ENCODE measurements around the gene SYNE3. TPM values are rescaled to one million over a fixed set of nuclear protein-coding genes. Genes with fewer than 3 reads are reported as not detected.
A peak's percentile ranks its signal among the peaks of the same experiment; 100 is the strongest.

The SYNE3 gene
- total and polyA plus RNA-seq, 3 donors from 2014 or later = 8.3 to 38.9 (median 37.6) TPM

DNA sequence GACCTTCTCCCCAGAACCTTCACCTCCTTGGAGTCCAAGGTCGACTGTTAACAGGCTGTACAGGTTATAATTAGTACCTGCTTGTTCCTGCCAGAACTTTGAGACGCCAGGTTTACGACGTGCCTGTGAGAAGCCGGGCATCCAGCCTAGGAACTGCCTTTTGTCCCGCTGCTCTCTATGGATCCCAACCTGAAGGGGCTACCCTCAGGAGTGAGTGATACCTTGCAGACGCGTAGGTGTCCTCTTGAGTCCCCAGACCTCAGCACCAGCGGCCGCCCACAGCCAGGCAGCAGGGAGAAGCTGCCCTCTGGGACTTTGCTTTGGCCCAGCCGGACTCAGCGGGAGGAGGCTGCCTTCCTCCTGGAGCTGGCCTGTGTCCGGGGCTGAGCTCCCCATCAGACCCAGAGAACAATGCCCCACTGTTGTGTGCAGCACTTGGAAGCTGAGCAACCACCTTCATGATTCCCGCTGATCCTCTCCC is 16.2 kb downstream of the SYNE3 start:
- H3K27ac ChIP-seq = peak overlapping the region; percentile 21 to 65

GRCh38 chr14:95499354-95499750 is 17.1 kb downstream of the SYNE3 start:
- peaks cover 58% of the 10 kb centered on the region for H3K4me1 ChIP-seq
- 29 to 46% methylated on average over 1 of the region's 1 CpG for WGBS, 2 donors
- peak overlapping the region; percentile 17 to 50 for H3K27ac ChIP-seq

More for the DNA sequence above, 16.2 kb downstream of the SYNE3 start:
- no peak for TF ChIP-seq POLR2A (IDR thresholded peaks at IDR 0.05)
- TF ChIP-seq, protein P1, sequence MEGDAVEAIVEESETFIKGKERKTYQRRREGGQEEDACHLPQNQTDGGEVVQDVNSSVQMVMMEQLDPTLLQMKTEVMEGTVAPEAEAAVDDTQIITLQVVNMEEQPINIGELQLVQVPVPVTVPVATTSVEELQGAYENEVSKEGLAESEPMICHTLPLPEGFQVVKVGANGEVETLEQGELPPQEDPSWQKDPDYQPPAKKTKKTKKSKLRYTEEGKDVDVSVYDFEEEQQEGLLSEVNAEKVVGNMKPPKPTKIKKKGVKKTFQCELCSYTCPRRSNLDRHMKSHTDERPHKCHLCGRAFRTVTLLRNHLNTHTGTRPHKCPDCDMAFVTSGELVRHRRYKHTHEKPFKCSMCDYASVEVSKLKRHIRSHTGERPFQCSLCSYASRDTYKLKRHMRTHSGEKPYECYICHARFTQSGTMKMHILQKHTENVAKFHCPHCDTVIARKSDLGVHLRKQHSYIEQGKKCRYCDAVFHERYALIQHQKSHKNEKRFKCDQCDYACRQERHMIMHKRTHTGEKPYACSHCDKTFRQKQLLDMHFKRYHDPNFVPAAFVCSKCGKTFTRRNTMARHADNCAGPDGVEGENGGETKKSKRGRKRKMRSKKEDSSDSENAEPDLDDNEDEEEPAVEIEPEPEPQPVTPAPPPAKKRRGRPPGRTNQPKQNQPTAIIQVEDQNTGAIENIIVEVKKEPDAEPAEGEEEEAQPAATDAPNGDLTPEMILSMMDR (IDR thresholded peaks at IDR 0.05) = no peak
- intact Hi-C loops (cut with DNase I; ENCODE audit: low total_unique reads) = no loop called here
- peak; percentile 69 for DNase-seq
- Histone ChIP-seq H3K4me3 (no peak overlapping the region), H3K27me3 (no peaks in the 10 kb centered on the region), H3K9me3 (no peaks in the 10 kb centered on the region), H3K4me1 (peaks cover 58% of the 10 kb centered on the region), H3K36me3 (ENCODE audit: low read depth, missing control alignments) (no peaks in the 10 kb centered on the region)
- WGBS, 2 donors = 49% methylated on average over 14 of the region's 14 CpGs; no CpG with 5 or more reads in 1 of the 2 donors

DNA sequence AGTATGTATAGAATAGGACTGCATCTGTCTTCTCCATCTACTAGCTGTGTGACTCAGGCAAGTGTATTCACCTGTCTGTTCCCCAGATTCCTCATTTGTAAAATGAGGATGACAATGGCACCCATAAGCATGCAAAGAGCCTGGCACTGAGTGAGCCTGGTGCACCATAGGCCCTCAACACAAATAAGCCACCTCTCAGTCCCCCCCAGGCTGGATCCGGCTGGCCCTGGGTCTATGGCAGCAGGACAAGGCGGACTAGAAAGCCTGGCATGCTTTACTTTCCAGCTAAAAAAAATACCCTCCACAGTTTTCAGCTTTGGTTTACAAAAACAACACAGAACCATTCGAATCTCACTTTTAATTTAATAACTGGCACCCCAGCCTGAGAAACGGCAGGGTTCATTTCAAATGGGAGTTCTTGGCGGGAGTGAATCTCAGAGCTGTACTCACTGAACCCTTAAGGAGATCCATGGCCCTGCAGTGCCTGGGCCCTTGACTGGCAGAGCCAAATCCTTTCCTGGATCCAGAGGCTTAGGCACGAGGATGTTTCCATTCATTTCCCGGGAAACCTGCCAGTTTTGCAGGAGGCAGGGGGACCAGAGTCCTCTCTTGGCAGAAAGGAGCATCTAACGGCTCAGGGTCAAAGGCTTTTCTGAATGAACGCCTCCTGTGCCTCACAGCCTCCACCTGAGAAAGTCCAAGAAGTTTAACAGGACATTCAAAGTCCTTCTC is 17.7 kb downstream of the SYNE3 start:
- Histone ChIP-seq H3K4me1 (peaks cover 58% of the 10 kb centered on the region), H3K4me3 (no peak overlapping the region), H3K27me3 (no peaks in the 10 kb centered on the region), H3K9me3 (no peaks in the 10 kb centered on the region), H3K27ac (peak overlapping the region; percentile 16 to 50), H3K36me3 (ENCODE audit: low read depth, missing control alignments) (no peaks in the 10 kb centered on the region)
- 45 to 51% methylated on average over 6 to 9 of the region's 9 CpGs for WGBS, 2 donors
- DNase-seq = peak; percentile 81
- TF ChIP-seq POLR2A (IDR thresholded peaks at IDR 0.05) = no peak
- TF ChIP-seq, protein P1 (IDR thresholded peaks at IDR 0.05) = no peak
- intact Hi-C loops (cut with DNase I; ENCODE audit: low total_unique reads) = no loop called here

More at GRCh38 chr14:95499354-95499750, 17.1 kb downstream of the SYNE3 start:
- DNase-seq = no peak
- TF ChIP-seq POLR2A (IDR thresholded peaks at IDR 0.05) = no peak
- TF ChIP-seq, protein P1 (IDR thresholded peaks at IDR 0.05) = no peak
- H3K27me3 ChIP-seq = no peaks in the 10 kb centered on the region
- intact Hi-C loops (cut with DNase I; ENCODE audit: low total_unique reads) = no loop called here
- no peaks in the 10 kb centered on the region for H3K36me3 ChIP-seq (ENCODE audit: low read depth, missing control alignments)
- no peak overlapping the region for H3K4me3 ChIP-seq
- H3K9me3 ChIP-seq = no peaks in the 10 kb centered on the region

DNA sequence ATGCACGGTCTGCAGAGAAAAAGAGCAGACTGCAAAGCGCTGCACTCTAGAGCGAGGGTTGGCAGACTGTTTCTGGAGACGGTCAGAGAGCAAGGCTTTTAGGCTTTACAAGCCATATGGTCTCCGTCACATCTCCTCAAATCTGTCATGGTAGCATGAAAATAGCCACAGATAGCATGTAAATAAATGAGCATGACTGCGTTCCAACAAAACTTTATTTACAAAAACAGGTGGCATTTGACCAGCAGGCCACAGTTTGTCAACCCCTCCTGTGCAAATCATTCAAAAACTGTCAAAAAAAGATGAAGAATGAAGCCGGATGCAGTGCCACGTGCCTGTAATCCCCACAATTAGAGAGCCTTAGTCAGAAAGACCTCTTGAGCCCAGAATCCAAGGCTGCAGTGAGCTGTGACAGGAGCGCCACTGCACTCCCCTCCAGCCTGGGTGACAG is 18.9 kb downstream of the SYNE3 start:
- Histone ChIP-seq H3K4me3 (no peak overlapping the region), H3K27me3 (no peaks in the 10 kb centered on the region), H3K9me3 (no peaks in the 10 kb centered on the region), H3K36me3 (ENCODE audit: low read depth, missing control alignments) (no peaks in the 10 kb centered on the region), H3K27ac (peak overlapping the region in 1 of 2 donors; percentile 63), H3K4me1 (peaks cover 54% of the 10 kb centered on the region)
- TF ChIP-seq, protein P1 (IDR thresholded peaks at IDR 0.05) = no peak
- TF ChIP-seq POLR2A (IDR thresholded peaks at IDR 0.05) = no peak
- WGBS, 2 donors = 67 to 73% methylated on average over 9 of the region's 9 CpGs
- intact Hi-C loops (cut with DNase I; ENCODE audit: low total_unique reads) = no loop called here
- DNase-seq = no peak
